Lower lobe of right lung (tissue), 2 donors: Measurements from ENCODE around the gene SERPIND1. TPM values are rescaled to one million over a fixed set of nuclear protein-coding genes. Genes with fewer than 3 reads are reported as not detected.
A peak's percentile ranks its signal among the peaks of the same experiment; 100 is the strongest.
"Not testable (repeated sequence)": the region's sequence is repeated elsewhere in the genome, so short reads cannot be mapped to it uniquely, and the experiment has no call there.

Experiments
- ATAC-seq, 2 donors: fragments of 200-7000 bp; cut with Tn5 transposase; one replicate each; pipeline ENCODE4 v1.9.1; 2020 to 2022; ENCODE audit warnings: mild to moderate bottlenecking in 2 of 2, moderate library complexity in 2 of 2
- DNase-seq: peaks from one replicate; pipeline ENCODE4 v3.0.0-alpha.2; 2020
- H3K27ac ChIP-seq: fragments of 200-600 bp; one replicate; pipeline ENCODE4 v1.8.0; 2022
- H3K27me3 ChIP-seq: fragments of 200-600 bp; one replicate; pipeline ENCODE4 v1.8.0; 2022; ENCODE audit warnings: low read depth
- H3K36me3 ChIP-seq: fragments of 200-600 bp; one replicate; pipeline ENCODE4 v1.8.0; 2022; ENCODE audit warnings: mild to moderate bottlenecking
- H3K4me1 ChIP-seq: fragments of 200-600 bp; one replicate; pipeline ENCODE4 v1.8.0; 2022
- H3K4me3 ChIP-seq: fragments of 200-600 bp; one replicate; pipeline ENCODE4 v1.8.0; 2022; ENCODE audit warnings: mild to moderate bottlenecking
- H3K9me3 ChIP-seq: fragments of 200-600 bp; one replicate; pipeline ENCODE4 v1.8.0; 2022
- CTCF ChIP-seq: fragments of 200-600 bp; IDR thresholded peaks from one replicate; pipeline ENCODE4 v1.8.0; 2022; ENCODE audit warnings: antibody characterized with exemption, mild to moderate bottlenecking
- intact Hi-C: fragments of 100-400 bp; cut with DNase I; formaldehyde crosslinking; loops from one replicate; pipeline ENCODE4 v1.11.0; 2022
- total RNA-seq: library from RNA; stranded (reverse); fragmentation: NEBNext Ultra II Directional; extraction: Animal tissue kit (Norgen Biotek cat#: 25700); gene quantifications from one replicate; pipeline ENCODE4 v1.2.1, GENCODE V29; 2021
- donor health status: DM: no; HTN: yes; CAD: no; lungs with severe emphysema.

SERPIND1 gene
- total RNA-seq, 1 donor from 2014 or later = 0.24 TPM

GRCh38 chr22:20816559-20816958 lies 42.6 kb downstream of the SERPIND1 start:
- no peak for TF ChIP-seq CTCF
- Histone ChIP-seq H3K27me3 (no peaks in the 10 kb centered on the region), H3K27ac (no peak overlapping the region), H3K9me3 (no peaks in the 10 kb centered on the region), H3K4me1 (no peaks in the 10 kb centered on the region), H3K4me3 (no peak overlapping the region), H3K36me3 (peaks cover 96% of the 10 kb centered on the region)
- intact Hi-C loops = no loop called here
- DNase-seq = no peak
- ATAC-seq = peak in 1 of 2 donors; percentile 11

- no peaks in the 10 kb centered on the region for H3K9me3 ChIP-seq
- no peak for TF ChIP-seq CTCF
- no peak overlapping the region for H3K27ac ChIP-seq
- no peaks in the 10 kb centered on the region for H3K4me1 ChIP-seq
- no peak for DNase-seq
- no peak overlapping the region for H3K4me3 ChIP-seq
- intact Hi-C loops = no loop called here
- no peaks in the 10 kb centered on the region for H3K27me3 ChIP-seq
- ATAC-seq = no peak
- peaks cover 96% of the 10 kb centered on the region for H3K36me3 ChIP-seq
These were observed 44.6 kb downstream of the SERPIND1 start for GRCh38 chr22:20818471-20818870.

DNA sequence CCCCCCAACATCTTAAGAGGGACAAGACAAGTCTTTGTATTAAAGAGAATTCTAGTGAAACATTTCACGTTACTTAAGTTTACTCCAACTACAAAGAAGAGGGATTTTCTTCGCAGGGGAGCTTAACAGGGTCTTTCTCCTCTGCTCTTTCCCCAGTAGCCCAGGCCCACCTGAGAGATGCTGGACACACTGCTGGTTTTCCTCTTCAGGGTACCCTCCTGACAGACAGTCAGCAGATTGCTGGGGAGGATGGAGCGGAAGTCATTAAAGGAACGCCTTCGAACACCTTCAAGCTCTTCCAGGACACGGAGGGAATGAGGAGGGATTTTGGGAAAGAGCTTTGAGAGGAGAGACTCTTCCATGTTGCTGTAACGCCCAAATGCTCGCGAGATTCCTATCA lies 45.6 kb downstream of the SERPIND1 start:
- H3K27me3 ChIP-seq = no peaks in the 10 kb centered on the region
- DNase-seq (no peak), ATAC-seq (no peak)
- intact Hi-C loops = no loop called here
- H3K27ac ChIP-seq = no peak overlapping the region
- no peak for TF ChIP-seq CTCF
- no peak overlapping the region for H3K4me3 ChIP-seq
- H3K9me3 ChIP-seq = no peaks in the 10 kb centered on the region
- no peaks in the 10 kb centered on the region for H3K4me1 ChIP-seq
- peaks cover 95% of the 10 kb centered on the region for H3K36me3 ChIP-seq

DNA sequence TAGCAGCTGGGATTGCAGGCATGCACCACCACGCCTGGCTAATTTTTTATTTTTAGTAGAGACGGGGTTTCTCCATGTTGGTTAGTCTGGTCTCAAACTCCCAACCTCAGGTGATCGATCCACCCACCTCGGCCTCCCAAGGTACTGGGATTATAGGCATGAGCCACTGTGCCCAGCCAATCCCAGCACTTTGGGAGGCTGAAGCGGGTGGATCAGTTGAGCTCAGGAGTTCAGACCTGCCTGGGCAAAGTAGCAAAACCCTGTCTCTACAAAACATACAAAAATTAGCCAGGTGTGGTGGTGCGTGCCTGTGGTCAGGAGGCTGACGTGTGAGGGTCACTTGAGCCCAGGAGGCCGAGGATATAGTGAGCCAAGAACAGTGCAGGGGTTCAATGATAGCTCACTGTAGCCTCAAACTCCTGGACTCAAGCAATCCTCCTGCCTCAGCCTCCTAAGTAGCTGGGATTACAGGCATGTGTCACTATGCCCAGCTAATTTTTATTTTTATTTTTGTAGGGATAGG lies 47.9 kb downstream of the SERPIND1 start:
- DNase-seq, H3K27ac ChIP-seq, H3K4me3 ChIP-seq, ATAC-seq, intact Hi-C loops, H3K4me1 ChIP-seq, H3K9me3 ChIP-seq, H3K27me3 ChIP-seq: not testable (repeated sequence)
- H3K36me3 ChIP-seq = peaks cover 90% of the 10 kb centered on the region

DNA sequence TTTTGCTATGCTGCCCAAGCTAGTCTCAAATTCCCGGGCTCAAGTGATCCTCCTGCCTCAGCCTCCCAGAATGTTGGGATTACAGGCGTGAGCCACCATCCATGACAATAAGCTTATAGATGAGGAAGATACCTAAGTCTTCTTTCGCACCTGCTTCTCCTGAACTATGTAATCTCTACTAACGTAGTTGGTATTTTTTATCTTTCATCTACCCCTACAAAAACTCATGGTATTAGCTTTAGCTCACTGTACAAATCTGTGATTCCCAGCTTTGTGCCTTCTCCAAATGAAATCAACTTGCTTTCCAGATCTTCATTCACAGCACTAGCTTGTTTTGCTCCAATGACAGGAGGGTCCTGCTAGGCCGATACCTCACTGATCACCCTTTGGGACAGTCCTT lies 48.3 kb downstream of the SERPIND1 start:
- DNase-seq = no peak
- H3K4me3 ChIP-seq = no peak overlapping the region
- no peak for ATAC-seq
- H3K9me3 ChIP-seq = no peaks in the 10 kb centered on the region
- TF ChIP-seq CTCF = no peak
- no peak overlapping the region for H3K27ac ChIP-seq
- H3K4me1 ChIP-seq = no peaks in the 10 kb centered on the region
- H3K36me3 ChIP-seq = peaks cover 90% of the 10 kb centered on the region
- H3K27me3 ChIP-seq = no peaks in the 10 kb centered on the region
- intact Hi-C loops = no loop called here

GRCh38 chr22:20823264-20823663 lies 49.4 kb downstream of the SERPIND1 start:
- no peak for ATAC-seq
- Histone ChIP-seq H3K27ac (no peak overlapping the region), H3K4me1 (no peaks in the 10 kb centered on the region), H3K36me3 (peaks cover 90% of the 10 kb centered on the region), H3K9me3 (no peaks in the 10 kb centered on the region), H3K27me3 (no peaks in the 10 kb centered on the region), H3K4me3 (no peak overlapping the region)
- intact Hi-C loops = no loop called here
- DNase-seq = no peak
- no peak for TF ChIP-seq CTCF

- H3K9me3 ChIP-seq, H3K27ac ChIP-seq, DNase-seq, H3K4me3 ChIP-seq, intact Hi-C loops, ATAC-seq, H3K27me3 ChIP-seq, H3K4me1 ChIP-seq: not testable (repeated sequence)
- peaks cover 90% of the 10 kb centered on the region for H3K36me3 ChIP-seq
These were observed 51.3 kb downstream of the SERPIND1 start for GRCh38 chr22:20825216-20825615.
